CD8-positive, alpha-beta memory T cell (primary cell): ENCODE data around the gene ADAM17. TPM values are rescaled to one million over a fixed set of nuclear protein-coding genes. Genes with fewer than 3 reads are reported as not detected.

Experiments
- CTCF ChIA-PET: fragments of 350-600 bp; sonication (Branson Sonifier 250); formaldehyde crosslinking; loops from one replicate; lab custom pipeline; 2021; ENCODE audit warnings: antibody characterized with exemption; lab: Charles Lee
- POLR2A ChIA-PET: fragments of 350-600 bp; sonication (Branson Sonifier 250); formaldehyde crosslinking; loops from one replicate; lab custom pipeline; 2021; ENCODE audit warnings: antibody characterized with exemption; lab: Charles Lee
- DNase-seq, 5 donors: peaks; one replicate each; pipeline versions ENCODE4 v3.0.0 to v3.0.0-alpha.2; 2020 to 2022; ENCODE audit warnings: mixed read lengths in 1 of 5
- H3K27ac ChIP-seq: one replicate; pipeline ENCODE4 v1.7.0; 2013; ENCODE audit warnings: low read depth, mild to moderate bottlenecking, low read length, moderate library complexity
- H3K27me3 ChIP-seq: 2 replicates; pipeline ENCODE4 v1.7.0; 2013; ENCODE audit warnings: low read length, mild to moderate bottlenecking; ENCODE audit not compliant: insufficient read depth, poor library complexity, severe bottlenecking
- H3K36me3 ChIP-seq: 2 replicates; pipeline ENCODE4 v1.7.0; 2013; ENCODE audit warnings: mild to moderate bottlenecking, low read length, moderate library complexity; ENCODE audit not compliant: insufficient read depth
- H3K4me1 ChIP-seq: 2 replicates; pipeline ENCODE4 v1.7.0; 2013; ENCODE audit warnings: mild to moderate bottlenecking, low read length, moderate library complexity; ENCODE audit not compliant: insufficient read depth
- H3K4me3 ChIP-seq: 2 replicates; pipeline ENCODE4 v1.7.0; 2013; ENCODE audit warnings: mild to moderate bottlenecking, low read length
- H3K9me3 ChIP-seq: 2 replicates; pipeline ENCODE4 v1.7.0; 2013; ENCODE audit warnings: mild to moderate bottlenecking, low read length
- H3K27ac Mint-ChIP-seq, 8 donors: one replicate each; pipeline ENCODE4 v1.8.0; 2020 to 2021; ENCODE audit warnings: mixed read lengths in 8 of 8, mild to moderate bottlenecking in 6 of 8, inconsistent platforms in 3 of 8, moderate library complexity in 3 of 8
- H3K27me3 Mint-ChIP-seq, 2 donors: one replicate each; pipeline ENCODE4 v1.8.0; 2020 to 2021; ENCODE audit warnings: mixed read lengths in 2 of 2, mild to moderate bottlenecking in 1 of 2, moderate library complexity in 1 of 2
- H3K36me3 Mint-ChIP-seq, 3 donors: one replicate each; pipeline ENCODE4 v1.8.0; 2020 to 2021; ENCODE audit warnings: mixed read lengths in 3 of 3, inconsistent platforms in 1 of 3, mild to moderate bottlenecking in 1 of 3
- H3K4me1 Mint-ChIP-seq, 3 donors: one replicate each; pipeline ENCODE4 v1.8.0; 2020 to 2021; ENCODE audit warnings: mixed read lengths in 3 of 3, inconsistent platforms in 1 of 3, mild to moderate bottlenecking in 1 of 3
- H3K4me3 Mint-ChIP-seq, 7 donors: one replicate each; pipeline ENCODE4 v1.8.0; 2020 to 2021; ENCODE audit warnings: mixed read lengths in 7 of 7, mild to moderate bottlenecking in 6 of 7, moderate library complexity in 4 of 7, inconsistent platforms in 2 of 7
- H3K9me3 Mint-ChIP-seq, 5 donors: one replicate each; pipeline ENCODE4 v1.8.0; 2020 to 2022; ENCODE audit warnings: mixed read lengths in 5 of 5, mild to moderate bottlenecking in 3 of 5, moderate library complexity in 2 of 5, inconsistent platforms in 1 of 5
- polyA plus RNA-seq: library from polyadenylated mRNA; unstranded; fragments of 300-500 nt; fragmentation: Illumina TruSeq; gene quantifications from one replicate; pipeline ENCODE4 v1.2.3, GENCODE V29; 2021
- total RNA-seq, 2 experiments: library from RNA; stranded (reverse); gene quantifications; one replicate each; pipeline ENCODE4 v1.2.3, GENCODE V29; 2021

The ADAM17 gene
- total and polyA plus RNA-seq, 3 experiments from 2014 or later = 12.6 to 20.9 (median 17.9) TPM

GRCh38 chr2:9443526-9443925 is 112.1 kb downstream of the ADAM17 start:
- Histone ChIP-seq H3K4me1 (no peaks in the 10 kb centered on the region), H3K27me3 (no peaks in the 10 kb centered on the region), H3K27ac (no peak overlapping the region), H3K4me3 (no peak overlapping the region), H3K9me3 (no peaks in the 10 kb centered on the region), H3K36me3 (peaks cover 10% of the 10 kb centered on the region)
- CTCF ChIA-PET = no interaction called here
- Mint-ChIP-seq H3K4me1 (peaks cover 0 to 21% (median 20%) of the 10 kb centered on the region in 3 donors), H3K9me3 (peaks cover 0 to 2% (median 0%) of the 10 kb centered on the region in 5 donors), H3K4me3 (no peak overlapping the region), H3K36me3 (peaks cover 11 to 76% (median 25%) of the 10 kb centered on the region in 3 donors), H3K27me3 (no peaks in the 10 kb centered on the region), H3K27ac (peak overlapping the region in 3 of 8 donors; percentile 27 to 91 (median 51))
- DNase-seq = no peak
- POLR2A ChIA-PET = no interaction called here

- Mint-ChIP-seq H3K4me3 (no peak overlapping the region), H3K9me3 (peaks cover 0 to 2% (median 0%) of the 10 kb centered on the region in 5 donors), H3K36me3 (peaks cover 21 to 80% (median 27%) of the 10 kb centered on the region in 3 donors), H3K27me3 (no peaks in the 10 kb centered on the region), H3K4me1 (peaks cover 0 to 21% (median 20%) of the 10 kb centered on the region in 3 donors), H3K27ac (no peak overlapping the region)
- H3K36me3 ChIP-seq = peaks cover 20% of the 10 kb centered on the region
- CTCF ChIA-PET = no interaction called here
- no peaks in the 10 kb centered on the region for H3K4me1 ChIP-seq
- H3K27ac ChIP-seq = no peak overlapping the region
- H3K4me3 ChIP-seq = no peak overlapping the region
- no peaks in the 10 kb centered on the region for H3K9me3 ChIP-seq
- DNase-seq = no peak
- H3K27me3 ChIP-seq = no peaks in the 10 kb centered on the region
- POLR2A ChIA-PET = no interaction called here
These were observed 114.1 kb downstream of the ADAM17 start for GRCh38 chr2:9441556-9441955.

- ChIA-PET POLR2A (no interaction called here), CTCF (no interaction called here)
- H3K27ac ChIP-seq = no peak overlapping the region
- H3K4me3 Mint-ChIP-seq = no peak overlapping the region
- DNase-seq = no peak
- H3K4me1 ChIP-seq = no peaks in the 10 kb centered on the region
- H3K27me3 Mint-ChIP-seq = no peaks in the 10 kb centered on the region
- H3K27me3 ChIP-seq = no peaks in the 10 kb centered on the region
- peaks cover 0 to 2% (median 0%) of the 10 kb centered on the region in 5 donors for H3K9me3 Mint-ChIP-seq
- peaks cover 20% of the 10 kb centered on the region for H3K36me3 ChIP-seq
- peaks cover 21 to 77% (median 29%) of the 10 kb centered on the region in 3 donors for H3K36me3 Mint-ChIP-seq
- H3K4me1 Mint-ChIP-seq = peaks cover 0 to 15% (median 14%) of the 10 kb centered on the region in 3 donors
- H3K27ac Mint-ChIP-seq = no peak overlapping the region
- no peak overlapping the region for H3K4me3 ChIP-seq
- no peaks in the 10 kb centered on the region for H3K9me3 ChIP-seq
These were observed 115.4 kb downstream of the ADAM17 start for GRCh38 chr2:9440058-9440727.

GRCh38 chr2:9439536-9439935 is 116.1 kb downstream of the ADAM17 start:
- Histone ChIP-seq H3K36me3 (peaks cover 20% of the 10 kb centered on the region), H3K27ac (no peak overlapping the region), H3K4me1 (no peaks in the 10 kb centered on the region), H3K9me3 (no peaks in the 10 kb centered on the region), H3K27me3 (no peaks in the 10 kb centered on the region), H3K4me3 (no peak overlapping the region)
- H3K27ac Mint-ChIP-seq = no peak overlapping the region
- ChIA-PET CTCF (no interaction called here), POLR2A (no interaction called here)
- H3K27me3 Mint-ChIP-seq = no peaks in the 10 kb centered on the region
- no peak overlapping the region for H3K4me3 Mint-ChIP-seq
- H3K4me1 Mint-ChIP-seq = peaks cover 0 to 9% (median 8%) of the 10 kb centered on the region in 3 donors
- DNase-seq = no peak
- peaks cover 0 to 1% (median 0%) of the 10 kb centered on the region in 5 donors for H3K9me3 Mint-ChIP-seq
- peaks cover 23 to 77% (median 32%) of the 10 kb centered on the region in 3 donors for H3K36me3 Mint-ChIP-seq

Other genes starting within 250 kb of the ADAM17 start
- gene ITGB1BP1, start 132.3 kb downstream of the ADAM17 start, total RNA-seq = 100 to 1,000 TPM; 185 to 195 TPM
- gene ITGB1BP1, start 132.3 kb downstream of the ADAM17 start, polyA plus RNA-seq = 200 TPM
- gene CPSF3, start 132.2 kb downstream of the ADAM17 start, total RNA-seq = 10 to 100 TPM; 79.0 to 83.9 TPM
- gene CPSF3, start 132.2 kb downstream of the ADAM17 start, polyA plus RNA-seq = 28.6 TPM
- 10 to 100 TPM; 76.9 to 79.1 TPM for gene IAH1, start 81.3 kb downstream of the ADAM17 start, total RNA-seq
- 81.0 TPM for gene IAH1, start 81.3 kb downstream of the ADAM17 start, polyA plus RNA-seq
- 100 to 1,000 TPM; 560 to 565 TPM for gene YWHAQ, start 75.2 kb upstream of the ADAM17 start, total RNA-seq
- gene YWHAQ, start 75.2 kb upstream of the ADAM17 start, polyA plus RNA-seq = 358 TPM